HepG2 (cell line): ENCODE results near the gene PIKFYVE. TPM values are rescaled to one million over a fixed set of nuclear protein-coding genes. Genes with fewer than 3 reads are reported as not detected.

Experiments used
- BRD4 ChIP-seq: sonication (generic); formaldehyde crosslinking; IDR thresholded peaks from 2 replicates; pipeline ENCODE4 v1.4.0; 2020; ENCODE audit warnings: missing genetic modification reagents
- CENPT ChIP-seq: sonication (generic); formaldehyde crosslinking; IDR thresholded peaks from 2 replicates; pipeline ENCODE4 v1.8.0; 2022; ENCODE audit warnings: low read depth, mild to moderate bottlenecking, moderate library complexity, missing genetic modification reagents
- DMAP1 ChIP-seq: IDR thresholded peaks from 2 replicates; pipeline ENCODE4 v1.6.1; 2016
- GATAD2A ChIP-seq: IDR thresholded peaks from 2 replicates; pipeline ENCODE4 v1.6.1; 2016
- HOXA9 ChIP-seq: sonication (generic); formaldehyde crosslinking; IDR thresholded peaks from 2 replicates; pipeline ENCODE4 v1.8.1; 2022; ENCODE audit warnings: missing genetic modification reagents, mild to moderate bottlenecking, moderate library complexity, borderline replicate concordance
- PAF1 ChIP-seq: IDR thresholded peaks from 2 replicates; pipeline ENCODE4 v1.6.1; 2016; ENCODE audit warnings: missing genetic modification reagents, missing compliant biosample characterization
- SRF ChIP-seq: IDR thresholded peaks from 2 replicates; pipeline ENCODE4 v1.6.1; 2011; ENCODE audit warnings: mild to moderate bottlenecking, low read depth, low read length, moderate library complexity
- TAF1 ChIP-seq: sonication (generic); formaldehyde crosslinking; IDR thresholded peaks from 2 replicates; pipeline ENCODE4 v1.4.0; 2020; ENCODE audit warnings: missing genetic modification reagents
- TOPORS ChIP-seq: sonication (generic); formaldehyde crosslinking; IDR thresholded peaks from 2 replicates; pipeline ENCODE4 v1.8.0; 2023; ENCODE audit warnings: mild to moderate bottlenecking, missing genetic modification reagents
- ZBTB3 ChIP-seq: sonication (generic); formaldehyde crosslinking; IDR thresholded peaks from 2 replicates; pipeline ENCODE4 v1.4.0; 2020; ENCODE audit warnings: low read depth, mild to moderate bottlenecking, moderate library complexity, missing genetic modification reagents, borderline replicate concordance
- ZMYM4 ChIP-seq: sonication (generic); formaldehyde crosslinking; IDR thresholded peaks from 2 replicates; pipeline ENCODE4 v1.8.1; 2023; ENCODE audit warnings: mild to moderate bottlenecking, missing genetic modification reagents
- ZNF674 ChIP-seq: sonication (generic); formaldehyde crosslinking; IDR thresholded peaks from 2 replicates; pipeline ENCODE4 v1.5.0; 2020; ENCODE audit warnings: low read depth, mild to moderate bottlenecking, missing genetic modification reagents
- ZNF790 ChIP-seq: sonication (generic); formaldehyde crosslinking; IDR thresholded peaks from 2 replicates; pipeline ENCODE4 v1.8.0; 2022; ENCODE audit warnings: missing genetic modification reagents, mild to moderate bottlenecking, borderline replicate concordance
- polyA plus RNA-seq, 8 experiments: library from polyadenylated mRNA; depleted of rRNA in 3 of 8; stranded (reverse) in 7 of 8; unstranded in 1 of 8; fragments of >200 nt; fragmentation: Illumina TruSeq in 4 of 8; extraction: Trizol in 4 of 8; gene quantifications; 2 replicates each; pipeline versions ENCODE4 v1.2.1 to v1.2.3, GENCODE V29; 2011 to 2016; ENCODE audit warnings: low read depth in 4 of 8, missing spikeins in 1 of 8, mixed read lengths in 1 of 8; ENCODE audit not compliant: insufficient read depth in 1 of 8
- total RNA-seq, 5 experiments: library from RNA; depleted of rRNA; stranded (reverse); fragments of >200 nt; fragmentation: Illumina TruSeq; extraction: Trizol; gene quantifications; 2 replicates each; pipeline ENCODE4 v1.2.3, GENCODE V29; 2016; ENCODE audit warnings: low read depth in 1 of 5
- TF ChIP-seq, protein P1 (sequence below): sonication (generic); formaldehyde crosslinking; IDR thresholded peaks from 2 replicates; pipeline ENCODE4 v1.4.0; 2020; ENCODE audit warnings: missing genetic modification reagents, borderline replicate concordance
- TF ChIP-seq, protein P2 (sequence below): sonication (generic); formaldehyde crosslinking; IDR thresholded peaks from 2 replicates; pipeline ENCODE4 v1.4.0; 2020; ENCODE audit warnings: missing genetic modification reagents; ENCODE audit errors: not compliant biosample characterization
- TF ChIP-seq, protein P3 (sequence below): IDR thresholded peaks from 2 replicates; pipeline ENCODE4 v1.6.1; 2016; ENCODE audit warnings: missing compliant biosample characterization, missing genetic modification reagents, borderline replicate concordance
- TF ChIP-seq, protein P4 (sequence below): sonication (generic); formaldehyde crosslinking; IDR thresholded peaks from 2 replicates; pipeline ENCODE4 v1.5.1; 2020; ENCODE audit warnings: missing genetic modification reagents, mild to moderate bottlenecking, borderline replicate concordance
- TF ChIP-seq, protein P5 (sequence below): sonication (generic); formaldehyde crosslinking; IDR thresholded peaks from 2 replicates; pipeline ENCODE4 v1.4.0; 2020; ENCODE audit warnings: missing genetic modification reagents, borderline replicate concordance
- TF ChIP-seq, protein P6 (sequence below): sonication (generic); formaldehyde crosslinking; IDR thresholded peaks from 2 replicates; pipeline ENCODE4 v1.5.0; 2020; ENCODE audit warnings: mild to moderate bottlenecking, missing genetic modification reagents

The PIKFYVE gene
- total and polyA plus RNA-seq, 2 of the 13 experiments (the other 11 are each of a cell fraction or from before 2014, with no cell fraction given): 20.2 to 21.7 TPM

DNA sequence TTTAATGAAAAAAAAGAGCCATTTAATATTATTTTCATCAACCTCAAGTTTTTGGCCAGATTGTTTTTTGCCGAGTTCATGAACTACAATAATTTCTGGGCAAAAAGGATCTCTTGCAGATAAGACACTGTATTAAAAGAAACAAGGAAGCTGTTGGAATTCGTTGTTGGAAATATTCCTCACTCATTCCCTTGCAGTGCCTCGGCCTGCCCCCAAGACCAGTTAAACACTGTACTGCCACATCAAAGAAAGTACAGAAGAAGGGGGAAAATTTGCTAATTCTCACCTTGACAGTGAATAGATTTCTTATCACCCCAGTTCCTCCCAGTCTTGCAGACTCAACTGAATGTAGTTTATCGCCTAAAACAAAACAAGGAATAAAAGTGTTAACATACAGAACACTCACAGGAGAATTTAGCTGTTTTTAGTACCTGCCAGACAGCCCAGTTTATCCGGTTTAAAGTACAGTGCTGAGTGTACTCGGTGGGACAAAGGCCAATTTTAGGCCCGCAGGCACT lies 12.4 kb upstream of the PIKFYVE start (continued):
- TF ChIP-seq, protein P1, sequence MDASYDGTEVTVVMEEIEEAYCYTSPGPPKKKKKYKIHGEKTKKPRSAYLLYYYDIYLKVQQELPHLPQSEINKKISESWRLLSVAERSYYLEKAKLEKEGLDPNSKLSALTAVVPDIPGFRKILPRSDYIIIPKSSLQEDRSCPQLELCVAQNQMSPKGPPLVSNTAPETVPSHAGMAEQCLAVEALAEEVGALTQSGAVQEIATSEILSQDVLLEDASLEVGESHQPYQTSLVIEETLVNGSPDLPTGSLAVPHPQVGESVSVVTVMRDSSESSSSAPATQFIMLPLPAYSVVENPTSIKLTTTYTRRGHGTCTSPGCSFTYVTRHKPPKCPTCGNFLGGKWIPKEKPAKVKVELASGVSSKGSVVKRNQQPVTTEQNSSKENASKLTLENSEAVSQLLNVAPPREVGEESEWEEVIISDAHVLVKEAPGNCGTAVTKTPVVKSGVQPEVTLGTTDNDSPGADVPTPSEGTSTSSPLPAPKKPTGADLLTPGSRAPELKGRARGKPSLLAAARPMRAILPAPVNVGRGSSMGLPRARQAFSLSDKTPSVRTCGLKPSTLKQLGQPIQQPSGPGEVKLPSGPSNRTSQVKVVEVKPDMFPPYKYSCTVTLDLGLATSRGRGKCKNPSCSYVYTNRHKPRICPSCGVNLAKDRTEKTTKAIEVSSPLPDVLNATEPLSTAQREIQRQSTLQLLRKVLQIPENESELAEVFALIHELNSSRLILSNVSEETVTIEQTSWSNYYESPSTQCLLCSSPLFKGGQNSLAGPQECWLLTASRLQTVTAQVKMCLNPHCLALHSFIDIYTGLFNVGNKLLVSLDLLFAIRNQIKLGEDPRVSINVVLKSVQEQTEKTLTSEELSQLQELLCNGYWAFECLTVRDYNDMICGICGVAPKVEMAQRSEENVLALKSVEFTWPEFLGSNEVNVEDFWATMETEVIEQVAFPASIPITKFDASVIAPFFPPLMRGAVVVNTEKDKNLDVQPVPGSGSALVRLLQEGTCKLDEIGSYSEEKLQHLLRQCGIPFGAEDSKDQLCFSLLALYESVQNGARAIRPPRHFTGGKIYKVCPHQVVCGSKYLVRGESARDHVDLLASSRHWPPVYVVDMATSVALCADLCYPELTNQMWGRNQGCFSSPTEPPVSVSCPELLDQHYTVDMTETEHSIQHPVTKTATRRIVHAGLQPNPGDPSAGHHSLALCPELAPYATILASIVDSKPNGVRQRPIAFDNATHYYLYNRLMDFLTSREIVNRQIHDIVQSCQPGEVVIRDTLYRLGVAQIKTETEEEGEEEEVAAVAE: no peak
- TF ChIP-seq GATAD2A (CRISPR knock-in tag): no peak
- TF ChIP-seq BRD4 (CRISPR knock-in tag): no peak
- TF ChIP-seq DMAP1 (CRISPR knock-in tag): no peak
- TF ChIP-seq, protein P2, sequence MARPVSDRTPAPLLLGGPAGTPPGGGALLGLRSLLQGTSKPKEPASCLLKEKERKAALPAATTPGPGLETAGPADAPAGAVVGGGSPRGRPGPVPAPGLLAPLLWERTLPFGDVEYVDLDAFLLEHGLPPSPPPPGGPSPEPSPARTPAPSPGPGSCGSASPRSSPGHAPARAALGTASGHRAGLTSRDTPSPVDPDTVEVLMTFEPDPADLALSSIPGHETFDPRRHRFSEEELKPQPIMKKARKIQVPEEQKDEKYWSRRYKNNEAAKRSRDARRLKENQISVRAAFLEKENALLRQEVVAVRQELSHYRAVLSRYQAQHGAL (CRISPR knock-in tag): no peak
- 0 out of 2 replicates have a peak, but pooled peaks have one; percentile 33 for TF ChIP-seq ZNF674 (CRISPR knock-in tag)
- TF ChIP-seq CENPT: no peak
- TF ChIP-seq TAF1: no peak
- TF ChIP-seq, protein P3, sequence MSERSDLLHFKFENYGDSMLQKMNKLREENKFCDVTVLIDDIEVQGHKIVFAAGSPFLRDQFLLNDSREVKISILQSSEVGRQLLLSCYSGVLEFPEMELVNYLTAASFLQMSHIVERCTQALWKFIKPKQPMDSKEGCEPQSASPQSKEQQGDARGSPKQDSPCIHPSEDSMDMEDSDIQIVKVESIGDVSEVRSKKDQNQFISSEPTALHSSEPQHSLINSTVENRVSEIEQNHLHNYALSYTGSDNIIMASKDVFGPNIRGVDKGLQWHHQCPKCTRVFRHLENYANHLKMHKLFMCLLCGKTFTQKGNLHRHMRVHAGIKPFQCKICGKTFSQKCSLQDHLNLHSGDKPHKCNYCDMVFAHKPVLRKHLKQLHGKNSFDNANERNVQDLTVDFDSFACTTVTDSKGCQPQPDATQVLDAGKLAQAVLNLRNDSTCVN (CRISPR knock-in tag): no peak
- no peak for TF ChIP-seq PAF1
- TF ChIP-seq, protein P4, sequence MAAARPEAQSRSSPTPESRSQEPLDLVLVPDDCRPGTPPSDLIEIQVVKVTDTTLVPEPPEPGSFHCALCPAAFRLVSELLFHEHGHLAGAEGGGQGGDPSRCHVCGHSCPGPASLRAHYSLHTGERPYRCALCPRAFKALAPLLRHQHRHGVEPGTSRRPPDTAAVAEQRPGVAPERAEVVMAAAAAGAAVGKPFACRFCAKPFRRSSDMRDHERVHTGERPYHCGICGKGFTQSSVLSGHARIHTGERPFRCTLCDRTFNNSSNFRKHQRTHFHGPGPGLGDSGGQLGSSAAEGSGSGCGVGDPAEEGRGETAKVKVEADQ (CRISPR knock-in tag): no peak
- TF ChIP-seq, protein P5, sequence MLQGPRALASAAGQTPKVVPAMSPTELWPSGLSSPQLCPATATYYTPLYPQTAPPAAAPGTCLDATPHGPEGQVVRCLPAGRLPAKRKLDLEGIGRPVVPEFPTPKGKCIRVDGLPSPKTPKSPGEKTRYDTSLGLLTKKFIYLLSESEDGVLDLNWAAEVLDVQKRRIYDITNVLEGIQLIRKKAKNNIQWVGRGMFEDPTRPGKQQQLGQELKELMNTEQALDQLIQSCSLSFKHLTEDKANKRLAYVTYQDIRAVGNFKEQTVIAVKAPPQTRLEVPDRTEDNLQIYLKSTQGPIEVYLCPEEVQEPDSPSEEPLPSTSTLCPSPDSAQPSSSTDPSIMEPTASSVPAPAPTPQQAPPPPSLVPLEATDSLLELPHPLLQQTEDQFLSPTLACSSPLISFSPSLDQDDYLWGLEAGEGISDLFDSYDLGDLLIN (CRISPR knock-in tag): no peak
- no peak for TF ChIP-seq HOXA9
- peak; percentile 62; the same call in 1 of the 2 replicates for TF ChIP-seq SRF
- no peak for TF ChIP-seq TOPORS (CRISPR knock-in tag)
- TF ChIP-seq, protein P6, sequence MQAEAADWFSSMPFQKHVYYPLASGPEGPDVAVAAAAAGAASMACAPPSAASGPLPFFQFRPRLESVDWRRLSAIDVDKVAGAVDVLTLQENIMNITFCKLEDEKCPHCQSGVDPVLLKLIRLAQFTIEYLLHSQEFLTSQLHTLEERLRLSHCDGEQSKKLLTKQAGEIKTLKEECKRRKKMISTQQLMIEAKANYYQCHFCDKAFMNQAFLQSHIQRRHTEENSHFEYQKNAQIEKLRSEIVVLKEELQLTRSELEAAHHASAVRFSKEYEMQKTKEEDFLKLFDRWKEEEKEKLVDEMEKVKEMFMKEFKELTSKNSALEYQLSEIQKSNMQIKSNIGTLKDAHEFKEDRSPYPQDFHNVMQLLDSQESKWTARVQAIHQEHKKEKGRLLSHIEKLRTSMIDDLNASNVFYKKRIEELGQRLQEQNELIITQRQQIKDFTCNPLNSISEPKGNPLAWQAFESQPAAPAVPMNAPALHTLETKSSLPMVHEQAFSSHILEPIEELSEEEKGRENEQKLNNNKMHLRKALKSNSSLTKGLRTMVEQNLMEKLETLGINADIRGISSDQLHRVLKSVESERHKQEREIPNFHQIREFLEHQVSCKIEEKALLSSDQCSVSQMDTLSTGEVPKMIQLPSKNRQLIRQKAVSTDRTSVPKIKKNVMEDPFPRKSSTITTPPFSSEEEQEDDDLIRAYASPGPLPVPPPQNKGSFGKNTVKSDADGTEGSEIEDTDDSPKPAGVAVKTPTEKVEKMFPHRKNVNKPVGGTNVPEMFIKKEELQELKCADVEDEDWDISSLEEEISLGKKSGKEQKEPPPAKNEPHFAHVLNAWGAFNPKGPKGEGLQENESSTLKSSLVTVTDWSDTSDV: no peak
- TF ChIP-seq ZNF790 (CRISPR knock-in tag): no peak
- TF ChIP-seq ZBTB3 (CRISPR knock-in tag): peak; percentile 79
- TF ChIP-seq ZMYM4 (CRISPR knock-in tag): no peak
